Glutamatergic neuron (in vitro differentiated cells): Measurements from ENCODE around the gene LINGO1. TPM values are rescaled to one million over a fixed set of nuclear protein-coding genes. Genes with fewer than 3 reads are reported as not detected.

Experiments used
- DNase-seq: peaks from one replicate; pipeline ENCODE4 v3.0.0; 2022
- H3K27ac Mint-ChIP-seq: one replicate; pipeline ENCODE4 v1.8.0; 2020; ENCODE audit warnings: mild to moderate bottlenecking, mixed read lengths, inconsistent platforms; ENCODE audit not compliant: unreplicated experiment
- H3K27me3 Mint-ChIP-seq: one replicate; pipeline ENCODE4 v1.8.0; 2020; ENCODE audit warnings: mild to moderate bottlenecking, moderate library complexity, mixed read lengths, inconsistent platforms; ENCODE audit not compliant: unreplicated experiment
- H3K36me3 Mint-ChIP-seq: one replicate; pipeline ENCODE4 v1.8.0; 2020; ENCODE audit warnings: mild to moderate bottlenecking, mixed read lengths, inconsistent platforms; ENCODE audit not compliant: unreplicated experiment
- H3K4me1 Mint-ChIP-seq: one replicate; pipeline ENCODE4 v1.8.0; 2020; ENCODE audit warnings: mild to moderate bottlenecking, low read depth, mixed read lengths, inconsistent platforms; ENCODE audit not compliant: unreplicated experiment
- H3K4me3 Mint-ChIP-seq: one replicate; pipeline ENCODE4 v1.8.0; 2020; ENCODE audit warnings: mild to moderate bottlenecking, mixed read lengths, inconsistent platforms; ENCODE audit not compliant: unreplicated experiment
- H3K9me3 Mint-ChIP-seq: one replicate; pipeline ENCODE4 v1.8.0; 2020; ENCODE audit warnings: mild to moderate bottlenecking, moderate library complexity, mixed read lengths, inconsistent platforms; ENCODE audit not compliant: unreplicated experiment
- CTCF ChIP-seq: fragments of 200-600 bp; sonication (generic); IDR thresholded peaks from one replicate; pipeline ENCODE4 v1.5.0; 2021; ENCODE audit not compliant: partially characterized antibody, unreplicated experiment
- total RNA-seq: library from RNA; stranded (reverse); fragmentation: NEBNext Ultra II Directional; extraction: Animal tissue kit (Norgen Biotek cat#: 25700); gene quantifications from one replicate; pipeline ENCODE4 v1.2.1, GENCODE V29; 2021; ENCODE audit not compliant: unreplicated experiment

The LINGO1 gene
- total RNA-seq, 1 donor from 2014 or later, result 180 TPM

- TF ChIP-seq CTCF, result no peak
- Mint-ChIP-seq H3K4me3 (peak overlapping the region; percentile 10), H3K9me3 (peaks cover 5% of the 10 kb centered on the region), H3K36me3 (no peaks in the 10 kb centered on the region), H3K27ac (no peak overlapping the region), H3K27me3 (peaks cover 10% of the 10 kb centered on the region), H3K4me1 (peaks cover 29% of the 10 kb centered on the region)
- DNase-seq, result no peak
These were observed 66.6 kb downstream of the LINGO1 start for GRCh38 chr15:77566092-77566491.

- peaks cover 10% of the 10 kb centered on the region for H3K27me3 Mint-ChIP-seq
- H3K36me3 Mint-ChIP-seq, result no peaks in the 10 kb centered on the region
- H3K4me1 Mint-ChIP-seq, result peaks cover 27% of the 10 kb centered on the region
- peaks cover 5% of the 10 kb centered on the region for H3K9me3 Mint-ChIP-seq
- H3K27ac Mint-ChIP-seq, result no peak overlapping the region
- no peak for TF ChIP-seq CTCF
- no peak overlapping the region for H3K4me3 Mint-ChIP-seq
- DNase-seq, result no peak
These were observed 67.3 kb downstream of the LINGO1 start for GRCh38 chr15:77565378-77565915.

GRCh38 chr15:77564938-77565337 is 67.8 kb downstream of the LINGO1 start:
- no peaks in the 10 kb centered on the region for H3K36me3 Mint-ChIP-seq
- no peak for TF ChIP-seq CTCF
- peaks cover 25% of the 10 kb centered on the region for H3K4me1 Mint-ChIP-seq
- H3K4me3 Mint-ChIP-seq, result no peak overlapping the region
- H3K27ac Mint-ChIP-seq, result peak overlapping the region; percentile 22
- DNase-seq, result no peak
- H3K9me3 Mint-ChIP-seq, result peaks cover 5% of the 10 kb centered on the region
- H3K27me3 Mint-ChIP-seq, result peaks cover 10% of the 10 kb centered on the region

- peaks cover 10% of the 10 kb centered on the region for H3K27me3 Mint-ChIP-seq
- H3K4me3 Mint-ChIP-seq, result no peak overlapping the region
- no peak for DNase-seq
- H3K4me1 Mint-ChIP-seq, result peaks cover 19% of the 10 kb centered on the region
- TF ChIP-seq CTCF, result no peak
- H3K27ac Mint-ChIP-seq, result no peak overlapping the region
- peaks cover 5% of the 10 kb centered on the region for H3K9me3 Mint-ChIP-seq
- H3K36me3 Mint-ChIP-seq, result no peaks in the 10 kb centered on the region
These were observed 68.4 kb downstream of the LINGO1 start for GRCh38 chr15:77564341-77564740.

- Mint-ChIP-seq H3K4me1 (peaks cover 18% of the 10 kb centered on the region), H3K36me3 (no peaks in the 10 kb centered on the region), H3K9me3 (peaks cover 5% of the 10 kb centered on the region), H3K4me3 (no peak overlapping the region), H3K27ac (no peak overlapping the region), H3K27me3 (peaks cover 10% of the 10 kb centered on the region)
- no peak for DNase-seq
- TF ChIP-seq CTCF, result no peak
These were observed 69.0 kb downstream of the LINGO1 start for GRCh38 chr15:77563623-77564156.
